ENCODE measurements around the gene EPOP.

EPOP gene

GRCh38 chr17:38673707-38674013, 1.1 kb downstream of the EPOP start:
- Histone ChIP-seq H3K4me2 (ENCODE audit: low read depth, low read length) (peak overlapping the region; percentile 99), H3K27me3 (replicated peaks; ENCODE audit: insufficient read depth, low read length) (peaks cover 37% of the 10 kb centered on the region), H2AFZ (ENCODE audit: low read length) (peak overlapping the region; percentile 89), H3K9me3 (replicated peaks; ENCODE audit: insufficient read depth, low read length) (no peaks in the 10 kb centered on the region), H3K79me2 (ENCODE audit: low read length) (no peaks in the 10 kb centered on the region), H3K27ac (ENCODE audit: low read length) (no peak overlapping the region), H3K9ac (ENCODE audit: low read length) (peak overlapping the region; percentile 84), H3K9me2 (replicated peaks; ENCODE audit: insufficient read depth, low read length) (no peaks in the 10 kb centered on the region), H4K20me1 (ENCODE audit: insufficient read depth, low read length) (no peaks in the 10 kb centered on the region), H3F3A (ENCODE audit: insufficient read depth, low read length) (peaks cover 6% of the 10 kb centered on the region; the same call in 1 of the 2 replicates), H3K36me3 (replicated peaks; ENCODE audit: insufficient read depth, low read length) (no peaks in the 10 kb centered on the region), H3K4me3 (ENCODE audit: low read length) (peak overlapping the region; percentile 89), H3K4me1 (ENCODE audit: low read length) (peaks cover 17% of the 10 kb centered on the region)
- TF ChIP-seq CTCF (IDR thresholded peaks at IDR 0.05; ENCODE audit: low read length): peak; percentile 6; the same call in 1 of the 2 replicates
- no peak for TF ChIP-seq EZH2 (optimal IDR thresholded peaks at IDR 0.05; ENCODE audit: low read depth, low read length)
- DNase-seq: peak; percentile 17

GRCh38 chr17:38672788-38673706, 1.7 kb downstream of the EPOP start:
- H3K4me3 ChIP-seq (ENCODE audit: low read length): peak overlapping the region; percentile 89; the same call in 1 of the 2 replicates

GRCh38 chr17:38671939-38672720, 2.6 kb downstream of the EPOP start:
- DNase-seq: no peak
- no peak overlapping the region for H3K27ac ChIP-seq (ENCODE audit: low read length)
- H3K36me3 ChIP-seq (replicated peaks; ENCODE audit: insufficient read depth, low read length): no peaks in the 10 kb centered on the region
- H3K4me3 ChIP-seq (ENCODE audit: low read length): no peak overlapping the region
- H3K4me2 ChIP-seq (ENCODE audit: low read depth, low read length): no peak overlapping the region
- no peak overlapping the region for H3K9ac ChIP-seq (ENCODE audit: low read length)
- H3K9me3 ChIP-seq (replicated peaks; ENCODE audit: insufficient read depth, low read length): no peaks in the 10 kb centered on the region
- no peaks in the 10 kb centered on the region for H3K79me2 ChIP-seq (ENCODE audit: low read length)
- H3K9me2 ChIP-seq (replicated peaks; ENCODE audit: insufficient read depth, low read length): no peaks in the 10 kb centered on the region
- TF ChIP-seq EZH2 (optimal IDR thresholded peaks at IDR 0.05; ENCODE audit: low read depth, low read length) (no peak), EZH2phosphoT487 (IDR thresholded peaks at IDR 0.05; ENCODE audit: low read length) (no peak), CTCF (IDR thresholded peaks at IDR 0.05; ENCODE audit: low read length) (no peak)
- H2AFZ ChIP-seq (ENCODE audit: low read length): no peak overlapping the region
- H3K27me3 ChIP-seq (replicated peaks; ENCODE audit: insufficient read depth, low read length): peaks cover 46% of the 10 kb centered on the region
- H4K20me1 ChIP-seq (ENCODE audit: insufficient read depth, low read length): no peaks in the 10 kb centered on the region
- peaks cover 17% of the 10 kb centered on the region for H3K4me1 ChIP-seq (ENCODE audit: low read length)
- H3F3A ChIP-seq (ENCODE audit: insufficient read depth, low read length): peaks cover 6% of the 10 kb centered on the region; the same call in 1 of the 2 replicates

More at GRCh38 chr17:38672788-38673706, 1.7 kb downstream of the EPOP start:
- Histone ChIP-seq H3K9ac (ENCODE audit: low read length) (no peak overlapping the region; the same call in 1 of the 2 replicates), H2AFZ (ENCODE audit: low read length) (no peak overlapping the region), H3K27ac (ENCODE audit: low read length) (no peak overlapping the region), H3K79me2 (ENCODE audit: low read length) (no peaks in the 10 kb centered on the region), H3K4me1 (ENCODE audit: low read length) (peaks cover 17% of the 10 kb centered on the region), H4K20me1 (ENCODE audit: insufficient read depth, low read length) (no peaks in the 10 kb centered on the region), H3K36me3 (replicated peaks; ENCODE audit: insufficient read depth, low read length) (no peaks in the 10 kb centered on the region), H3K4me2 (ENCODE audit: low read depth, low read length) (peak overlapping the region; percentile 99), H3K9me2 (replicated peaks; ENCODE audit: insufficient read depth, low read length) (no peaks in the 10 kb centered on the region), H3K27me3 (replicated peaks; ENCODE audit: insufficient read depth, low read length) (peaks cover 44% of the 10 kb centered on the region), H3K9me3 (replicated peaks; ENCODE audit: insufficient read depth, low read length) (no peaks in the 10 kb centered on the region), H3F3A (ENCODE audit: insufficient read depth, low read length) (peaks cover 6% of the 10 kb centered on the region; the same call in 1 of the 2 replicates)
- no peak for DNase-seq
- TF ChIP-seq CTCF (IDR thresholded peaks at IDR 0.05; ENCODE audit: low read length) (no peak), EZH2 (optimal IDR thresholded peaks at IDR 0.05; ENCODE audit: low read depth, low read length) (no peak)
